Activated CD8-positive, alpha-beta memory T cell treated with anti-CD3 and anti-CD28 coated beads, Interleukin-2, amount 50 U/mL, for 4 hours (primary cell): ENCODE results near the gene OR1I1.

ENCODE experiments used
- DNase-seq: peaks from one replicate; pipeline ENCODE4 v3.0.0-alpha.2; 2020

OR1I1 gene

GRCh38 chr19:15099017-15099582 is 17.1 kb downstream of the OR1I1 start:
- no peak for DNase-seq

- DNase-seq, result peak; percentile 62
These were observed 19.6 kb downstream of the OR1I1 start for GRCh38 chr19:15101479-15102082.

GRCh38 chr19:15104003-15104402 is 22.0 kb downstream of the OR1I1 start:
- DNase-seq, result no peak

GRCh38 chr19:15104411-15104810 is 22.4 kb downstream of the OR1I1 start:
- no peak for DNase-seq

GRCh38 chr19:15105044-15105443 is 23.0 kb downstream of the OR1I1 start:
- no peak for DNase-seq

GRCh38 chr19:15107061-15108010 is 25.3 kb downstream of the OR1I1 start, which contains the start of gene SYDE1:
Gene SYDE1, plus strand, starts transcription at chr19:15107401. Its CDS starts 33 bp downstream, at chr19:15107434.
- DNase-seq, result no peak

GRCh38 chr19:15108145-15108844 is 26.3 kb downstream of the OR1I1 start:
- DNase-seq, result no peak

GRCh38 chr19:15108845-15109767 is 27.1 kb downstream of the OR1I1 start:
- DNase-seq, result no peak

GRCh38 chr19:15109768-15110417 is 27.9 kb downstream of the OR1I1 start:
- DNase-seq, result no peak

GRCh38 chr19:15110418-15110815 is 28.4 kb downstream of the OR1I1 start:
- DNase-seq, result no peak

- no peak for DNase-seq
These were observed 29.7 kb downstream of the OR1I1 start for GRCh38 chr19:15111758-15112157.

GRCh38 chr19:15112385-15112784 is 30.4 kb downstream of the OR1I1 start:
- DNase-seq, result no peak

- DNase-seq, result no peak
These were observed 31.5 kb downstream of the OR1I1 start for GRCh38 chr19:15113245-15114152.

GRCh38 chr19:15114153-15114540 is 32.1 kb downstream of the OR1I1 start:
- DNase-seq, result no peak

- no peak for DNase-seq
These were observed 33.1 kb downstream of the OR1I1 start for GRCh38 chr19:15115080-15115479.

GRCh38 chr19:15115762-15116615 is 34.0 kb downstream of the OR1I1 start:
- DNase-seq, result no peak

GRCh38 chr19:15116856-15117255 is 34.8 kb downstream of the OR1I1 start:
- no peak for DNase-seq

GRCh38 chr19:15118248-15118647 is 36.2 kb downstream of the OR1I1 start:
- no peak for DNase-seq

- DNase-seq, result no peak
These were observed 36.9 kb downstream of the OR1I1 start for GRCh38 chr19:15118789-15119494.
